Measurements from ENCODE around the gene COL21A1.
"Not testable (repeated sequence)": the region's sequence is repeated elsewhere in the genome, so short reads cannot be mapped to it uniquely, and the experiment has no call there.

The COL21A1 gene

GRCh38 chr6:56017198-56017597, 230.2 kb downstream of the COL21A1 start:
- H3K4me3 ChIP-seq (ENCODE audit: low read length) = no peak overlapping the region
- TF ChIP-seq CTCF (conservative IDR thresholded peaks at IDR 0.05; ENCODE audit: low read depth, low read length) = no peak
- no peak for DNase-seq (ENCODE audit: low read depth)

- H3K4me3 ChIP-seq (ENCODE audit: low read length); DNase-seq (ENCODE audit: low read depth): not testable (repeated sequence)
These were observed 233.3 kb downstream of the COL21A1 start for GRCh38 chr6:56014039-56014438.

- no peak overlapping the region for H3K4me3 ChIP-seq (ENCODE audit: low read length)
- no peak for DNase-seq (ENCODE audit: low read depth)
- TF ChIP-seq CTCF (conservative IDR thresholded peaks at IDR 0.05; ENCODE audit: low read depth, low read length) = no peak
These were observed 237.7 kb downstream of the COL21A1 start for GRCh38 chr6:56009636-56010035.
